Measurements from ENCODE around the gene APBA1. TPM values are rescaled to one million over a fixed set of nuclear protein-coding genes. Genes with fewer than 3 reads are reported as not detected.

Gene APBA1
- total RNA-seq, 4 donors from 2014 or later: 1.3 to 8.0 (median 1.7) TPM

DNA sequence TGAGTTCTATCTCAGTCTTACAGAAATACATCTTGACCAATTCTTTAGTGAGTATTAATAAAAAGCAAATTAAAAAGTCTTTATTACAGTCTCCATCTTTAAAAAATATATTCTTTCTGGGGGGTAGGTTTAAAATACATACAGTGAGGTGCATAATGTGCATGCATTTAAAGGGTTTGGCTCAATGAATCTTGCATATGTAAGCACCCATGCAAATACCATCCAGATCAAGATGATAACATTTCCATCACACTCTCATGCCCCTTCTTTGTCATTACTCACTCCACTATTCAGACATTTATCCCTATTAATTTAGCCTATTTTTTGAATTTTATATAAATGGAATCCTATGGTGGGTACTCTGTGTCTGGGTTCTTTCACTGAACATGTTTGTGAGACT lies 113.0 kb downstream of the APBA1 start:
- no peak overlapping the region for H3K27ac ChIP-seq
- intact Hi-C loops (cut with DNase I): no loop called here
- H3K27me3 ChIP-seq: no peaks in the 10 kb centered on the region

DNA sequence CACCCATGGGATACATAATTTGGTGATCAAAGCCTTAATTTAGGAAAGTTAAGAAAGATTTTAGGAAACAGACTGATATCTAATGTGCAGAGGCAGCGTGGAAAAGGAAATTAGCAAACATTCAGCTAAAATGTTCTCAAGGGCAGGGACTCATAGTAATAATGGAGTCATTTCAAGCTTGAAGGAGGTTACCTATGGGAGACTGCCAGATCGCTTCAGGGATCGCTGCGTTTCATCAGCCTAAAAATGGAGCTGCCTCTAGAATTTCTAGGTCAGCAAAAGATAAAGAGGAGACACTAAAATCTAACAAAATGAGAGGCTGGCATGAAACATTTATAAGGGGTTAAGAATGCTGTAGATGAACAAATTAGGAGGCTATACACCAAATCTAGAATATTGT lies 115.5 kb downstream of the APBA1 start:
- WGBS, 2 donors: 86 to 94% methylated on average over 4 of the region's 4 CpGs
- TF ChIP-seq, protein P1, sequence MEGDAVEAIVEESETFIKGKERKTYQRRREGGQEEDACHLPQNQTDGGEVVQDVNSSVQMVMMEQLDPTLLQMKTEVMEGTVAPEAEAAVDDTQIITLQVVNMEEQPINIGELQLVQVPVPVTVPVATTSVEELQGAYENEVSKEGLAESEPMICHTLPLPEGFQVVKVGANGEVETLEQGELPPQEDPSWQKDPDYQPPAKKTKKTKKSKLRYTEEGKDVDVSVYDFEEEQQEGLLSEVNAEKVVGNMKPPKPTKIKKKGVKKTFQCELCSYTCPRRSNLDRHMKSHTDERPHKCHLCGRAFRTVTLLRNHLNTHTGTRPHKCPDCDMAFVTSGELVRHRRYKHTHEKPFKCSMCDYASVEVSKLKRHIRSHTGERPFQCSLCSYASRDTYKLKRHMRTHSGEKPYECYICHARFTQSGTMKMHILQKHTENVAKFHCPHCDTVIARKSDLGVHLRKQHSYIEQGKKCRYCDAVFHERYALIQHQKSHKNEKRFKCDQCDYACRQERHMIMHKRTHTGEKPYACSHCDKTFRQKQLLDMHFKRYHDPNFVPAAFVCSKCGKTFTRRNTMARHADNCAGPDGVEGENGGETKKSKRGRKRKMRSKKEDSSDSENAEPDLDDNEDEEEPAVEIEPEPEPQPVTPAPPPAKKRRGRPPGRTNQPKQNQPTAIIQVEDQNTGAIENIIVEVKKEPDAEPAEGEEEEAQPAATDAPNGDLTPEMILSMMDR (IDR thresholded peaks at IDR 0.05): no peak
- TF ChIP-seq POLR2A (IDR thresholded peaks at IDR 0.05): no peak

More for the DNA sequence above, 113.0 kb downstream of the APBA1 start:
- Histone ChIP-seq H3K4me3 (no peak overlapping the region), H3K9me3 (no peaks in the 10 kb centered on the region), H3K4me1 (peaks cover 0 to 4% (median 0%) of the 10 kb centered on the region in 3 donors), H3K36me3 (no peaks in the 10 kb centered on the region)
- TF ChIP-seq, protein P1 (IDR thresholded peaks at IDR 0.05): no peak
- no peak for TF ChIP-seq POLR2A (IDR thresholded peaks at IDR 0.05)
- no peak for DNase-seq

DNA sequence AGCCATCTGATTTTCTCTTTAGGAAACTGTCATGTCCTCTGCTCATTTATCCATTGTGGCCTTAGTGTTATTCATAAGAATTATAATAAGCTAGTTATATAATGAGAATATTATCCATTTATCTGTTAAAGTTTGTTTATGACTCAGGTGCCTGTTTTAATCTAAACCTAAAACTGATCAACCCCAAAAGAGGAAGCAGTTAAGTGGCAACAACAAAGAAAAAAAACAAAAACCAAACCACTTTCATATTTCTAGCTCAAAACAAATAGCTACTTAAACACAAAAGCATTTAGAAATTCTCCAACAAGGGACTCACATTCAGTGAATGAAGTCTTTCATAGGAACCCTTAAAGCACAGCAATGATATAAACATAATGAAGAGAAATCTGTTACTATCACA lies 116.4 kb downstream of the APBA1 start:
- no peaks in the 10 kb centered on the region for H3K9me3 ChIP-seq
- H3K36me3 ChIP-seq: no peaks in the 10 kb centered on the region
- TF ChIP-seq, protein P1 (IDR thresholded peaks at IDR 0.05): no peak
- TF ChIP-seq POLR2A (IDR thresholded peaks at IDR 0.05): no peak
- no peak overlapping the region for H3K4me3 ChIP-seq
- intact Hi-C loops (cut with DNase I): no loop called here
- peaks cover 0 to 4% (median 0%) of the 10 kb centered on the region in 3 donors for H3K4me1 ChIP-seq
- no peaks in the 10 kb centered on the region for H3K27me3 ChIP-seq
- no peak overlapping the region for H3K27ac ChIP-seq
- DNase-seq: no peak

More for the DNA sequence above, 115.5 kb downstream of the APBA1 start:
- Histone ChIP-seq H3K4me1 (peaks cover 0 to 4% (median 0%) of the 10 kb centered on the region in 3 donors), H3K4me3 (no peak overlapping the region), H3K27me3 (no peaks in the 10 kb centered on the region), H3K27ac (no peak overlapping the region), H3K36me3 (no peaks in the 10 kb centered on the region), H3K9me3 (no peaks in the 10 kb centered on the region)
- intact Hi-C loops (cut with DNase I): no loop called here
- DNase-seq: no peak

- H3K4me1 ChIP-seq: peaks cover 0 to 4% (median 0%) of the 10 kb centered on the region in 3 donors
- 27 to 45% methylated on average over 6 of the region's 6 CpGs for WGBS, 2 donors
- TF ChIP-seq, protein P1 (IDR thresholded peaks at IDR 0.05): no peak
- TF ChIP-seq POLR2A (IDR thresholded peaks at IDR 0.05): no peak
- H3K4me3 ChIP-seq: no peak overlapping the region
- DNase-seq: no peak
- no peak overlapping the region for H3K27ac ChIP-seq
- H3K9me3 ChIP-seq: no peaks in the 10 kb centered on the region
- no peaks in the 10 kb centered on the region for H3K27me3 ChIP-seq
- no peaks in the 10 kb centered on the region for H3K36me3 ChIP-seq
- intact Hi-C loops (cut with DNase I): no loop called here
Measured at GRCh38 chr9:69554945-69555344, 117.2 kb downstream of the APBA1 start.

DNA sequence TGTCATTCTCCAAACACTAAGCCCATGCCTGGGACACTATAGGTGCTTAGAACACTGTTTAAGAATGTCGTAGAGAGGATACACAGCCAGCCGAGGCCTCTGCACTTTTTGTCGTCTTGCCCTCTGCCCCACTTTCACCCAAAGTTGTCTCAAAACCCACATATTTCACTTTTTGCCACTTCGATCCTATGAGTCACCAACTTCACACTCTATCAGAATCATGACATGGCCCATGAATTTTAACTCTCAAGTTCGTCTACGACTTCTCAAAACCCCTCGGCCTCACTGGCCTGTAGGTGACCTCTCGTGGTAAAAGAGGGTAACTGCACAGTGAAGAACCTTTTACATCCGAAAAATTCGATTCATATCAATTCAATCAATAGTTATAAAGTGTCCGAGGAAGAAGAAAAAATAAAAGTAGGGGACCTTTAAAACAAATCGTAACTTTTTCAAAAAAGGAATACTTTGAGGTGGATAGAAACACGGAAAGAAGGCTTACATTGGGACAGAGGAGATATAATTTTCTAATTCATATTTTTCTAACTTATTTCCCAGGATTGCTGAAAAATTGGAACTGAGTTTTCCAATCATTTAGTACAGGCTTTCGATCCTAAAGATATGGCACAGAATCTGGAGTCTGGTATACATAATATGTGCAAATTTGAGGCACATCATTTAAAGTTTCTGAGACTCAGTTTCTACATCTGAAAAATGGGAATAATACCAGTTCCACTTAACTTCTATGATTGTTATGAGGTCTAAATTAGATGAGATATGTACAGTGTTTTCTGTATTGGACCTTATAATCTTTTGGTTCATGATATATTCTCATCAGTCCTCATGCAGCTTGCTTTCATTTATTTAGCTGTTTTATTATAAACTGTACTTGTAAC lies 122.6 kb downstream of the APBA1 start:
- Histone ChIP-seq H3K36me3 (no peaks in the 10 kb centered on the region), H3K27me3 (no peaks in the 10 kb centered on the region), H3K9me3 (no peaks in the 10 kb centered on the region), H3K4me1 (peaks cover 0 to 4% (median 0%) of the 10 kb centered on the region in 3 donors), H3K27ac (no peak overlapping the region), H3K4me3 (no peak overlapping the region)
- intact Hi-C loops (cut with DNase I): loop anchor here (5.0 kb wide), 1 partner anchor 127 kb away; no protein-coding TSS in a partner anchor
- no peak for TF ChIP-seq POLR2A (IDR thresholded peaks at IDR 0.05)
- TF ChIP-seq, protein P1 (IDR thresholded peaks at IDR 0.05): peak; percentile 15 to 88 (median 78)
- DNase-seq: no peak
- 24 to 25% methylated on average over 14 of the region's 14 CpGs for WGBS, 2 donors
